ENCODE data around the gene NTRK3.

- TF ChIP-seq POLR2AphosphoS5 (IDR thresholded peaks at IDR 0.05) (no peak), POLR2A (IDR thresholded peaks at IDR 0.05) (no peak), CTCF (IDR thresholded peaks at IDR 0.05) (no peak)
Measured at GRCh38 chr15:88190232-88190631, 66.3 kb downstream of the NTRK3 start.

Measured in suprapubic skin (tissue), 4 donors.